ENCODE measurements around the gene EXOC3L4.

- no peak for TF ChIP-seq POLR2A (IDR thresholded peaks at IDR 0.05; ENCODE audit: low read length)
- no peak for TF ChIP-seq GATA1 (IDR thresholded peaks at IDR 0.05; ENCODE audit: low read depth, low read length)
Observed at GRCh38 chr14:103081951-103082350, 12.6 kb upstream of the EXOC3L4 start.
